Liver (tissue), 9 donors: Measurements from ENCODE around the gene SMARCC1. TPM values are rescaled to one million over a fixed set of nuclear protein-coding genes. Genes with fewer than 3 reads are reported as not detected.

Source experiments
- DNase-seq: peaks from one replicate; pipeline ENCODE4 v3.0.0-alpha.2; 2017; ENCODE audit warnings: low spot score
- H3K27ac ChIP-seq, 2 donors: one replicate each; pipeline ENCODE4 v1.7.0; 2013; ENCODE audit warnings: inconsistent platforms in 2 of 2, low read length in 2 of 2, control low read depth in 1 of 2, low read depth in 1 of 2, mild to moderate bottlenecking in 1 of 2
- H3K27me3 ChIP-seq, 4 donors: one replicate each; pipeline versions ENCODE4 v1.6.1 to v1.7.0; 2013; ENCODE audit warnings: low read length in 3 of 4, inconsistent platforms in 1 of 4, mild to moderate bottlenecking in 1 of 4, moderate library complexity in 1 of 4; ENCODE audit not compliant: control insufficient read depth in 4 of 4, insufficient read depth in 4 of 4
- H3K36me3 ChIP-seq, 4 donors: one replicate each; pipeline versions ENCODE4 v1.6.1 to v1.7.0; 2013; ENCODE audit warnings: low read length in 3 of 4, mild to moderate bottlenecking in 3 of 4, low read depth in 1 of 4, moderate library complexity in 1 of 4; ENCODE audit not compliant: control insufficient read depth in 4 of 4, insufficient read depth in 3 of 4
- H3K4me1 ChIP-seq, 4 donors: one replicate each; pipeline versions ENCODE4 v1.6.1 to v1.7.0; 2013; ENCODE audit warnings: low read length in 3 of 4, mild to moderate bottlenecking in 3 of 4, moderate library complexity in 1 of 4; ENCODE audit not compliant: control insufficient read depth in 4 of 4, insufficient read depth in 4 of 4
- H3K4me3 ChIP-seq, 3 donors: one replicate each; pipeline versions ENCODE4 v1.6.1 to v1.7.0; 2013; ENCODE audit warnings: low read length in 3 of 3, control low read depth in 1 of 3, low read depth in 1 of 3, mild to moderate bottlenecking in 1 of 3
- H3K9ac ChIP-seq, 2 donors: one replicate each; pipeline ENCODE4 v1.7.0; 2013; ENCODE audit warnings: low read length in 2 of 2, mild to moderate bottlenecking in 2 of 2, moderate library complexity in 2 of 2, control low read depth in 1 of 2, low read depth in 1 of 2
- H3K9me3 ChIP-seq, 4 donors: one replicate each; pipeline versions ENCODE4 v1.6.1 to v1.7.0; 2013; ENCODE audit warnings: low read length in 3 of 4; ENCODE audit not compliant: control insufficient read depth in 4 of 4
- EGR1 ChIP-seq, 2 donors: IDR thresholded peaks; 2 replicates each; pipeline ENCODE4 v1.6.1; 2016 to 2018; ENCODE audit warnings: antibody characterized with exemption in 2 of 2, low read depth in 2 of 2
- FOXA1 ChIP-seq: IDR thresholded peaks from 2 replicates; pipeline ENCODE4 v1.6.1; 2016; ENCODE audit warnings: antibody characterized with exemption
- FOXA2 ChIP-seq: IDR thresholded peaks from 2 replicates; pipeline ENCODE4 v1.6.1; 2016; ENCODE audit warnings: antibody characterized with exemption
- GABPA ChIP-seq, 2 donors: IDR thresholded peaks in 1 of 2; conservative IDR thresholded peaks in 1 of 2; 2 replicates each; pipeline ENCODE4 v1.6.1; 2016; ENCODE audit warnings: antibody characterized with exemption in 2 of 2, mild to moderate bottlenecking in 1 of 2, moderate library complexity in 1 of 2
- HNF4A ChIP-seq, 2 donors: conservative IDR thresholded peaks; 2 replicates each; pipeline ENCODE4 v1.6.1; 2016; ENCODE audit warnings: antibody characterized with exemption in 2 of 2, mild to moderate bottlenecking in 2 of 2
- HNF4G ChIP-seq: IDR thresholded peaks from 2 replicates; pipeline ENCODE4 v1.6.1; 2016; ENCODE audit warnings: antibody characterized with exemption
- JUND ChIP-seq, 2 donors: IDR thresholded peaks; 2 replicates each; pipeline ENCODE4 v1.6.1; 2016; ENCODE audit warnings: antibody characterized with exemption in 2 of 2
- MAX ChIP-seq: IDR thresholded peaks from 2 replicates; pipeline ENCODE4 v1.6.1; 2016; ENCODE audit warnings: antibody characterized with exemption
- NR2F2 ChIP-seq: IDR thresholded peaks from 2 replicates; pipeline ENCODE4 v1.6.1; 2016; ENCODE audit warnings: antibody characterized with exemption
- RAD21 ChIP-seq, 2 donors: IDR thresholded peaks; 2 replicates each; pipeline ENCODE4 v1.6.1; 2016; ENCODE audit warnings: antibody characterized with exemption in 2 of 2, mild to moderate bottlenecking in 2 of 2
- REST ChIP-seq: IDR thresholded peaks from 2 replicates; pipeline ENCODE4 v1.6.1; 2016; ENCODE audit warnings: antibody characterized with exemption, mild to moderate bottlenecking
- RXRA ChIP-seq, 2 donors: IDR thresholded peaks; 2 replicates each; pipeline ENCODE4 v1.6.1; 2017 to 2018; ENCODE audit warnings: antibody characterized with exemption in 2 of 2, mild to moderate bottlenecking in 1 of 2
- SP1 ChIP-seq: IDR thresholded peaks from 2 replicates; pipeline ENCODE4 v1.6.1; 2018; ENCODE audit warnings: antibody characterized with exemption, mild to moderate bottlenecking
- TAF1 ChIP-seq: conservative IDR thresholded peaks from 2 replicates; pipeline ENCODE4 v1.6.1; 2016; ENCODE audit warnings: antibody characterized with exemption, mild to moderate bottlenecking
- YY1 ChIP-seq: IDR thresholded peaks from 2 replicates; pipeline ENCODE4 v1.6.1; 2016; ENCODE audit warnings: antibody characterized with exemption, mild to moderate bottlenecking
- WGBS: extraction: QIAGEN DNeasy Blood & Tissue Kit; methylation state at CpG from one replicate; pipeline ENCODE4 v1.1.7; 2013; 5-methylcytosine and 5-hydroxymethylcytosine counted together
- polyA plus RNA-seq, 2 donors: library from polyadenylated mRNA; stranded (reverse) in 1 of 2; unstranded in 1 of 2; fragments of 200-250 nt in 1 of 2; fragments of >200 nt in 1 of 2; fragmentation: Nextera tagmentation in 1 of 2; extraction: Ambion mirVana in 1 of 2; gene quantifications; one replicate each; pipeline versions ENCODE4 v1.2.1 to v1.2.3, GENCODE V29; 2013 to 2015
- total RNA-seq, 2 donors: library from RNA; depleted of rRNA; stranded (reverse); fragments of >200 nt; gene quantifications; one replicate each; pipeline ENCODE4 v1.2.3, GENCODE V29; 2014
- TF ChIP-seq, protein P1 (sequence below): fragments of 150-350 bp; IDR thresholded peaks from 2 replicates; pipeline ENCODE4 v1.5.1; 2017; ENCODE audit warnings: improper control_type of control experiment, low read depth, low read length; ENCODE audit not compliant: missing input control
- TF ChIP-seq, protein P2 (sequence below): IDR thresholded peaks from 2 replicates; pipeline ENCODE4 v1.6.1; 2016; ENCODE audit warnings: antibody characterized with exemption
- donor health status: healthy.
- donor health status: healthy.
- donor health status: healthy.
- donor health status: healthy.
- donor health status: healthy.

SMARCC1 gene
- total and polyA plus RNA-seq, 4 donors, result 6.6 to 19.8 (median 12.6) TPM

GRCh38 chr3:47678446-47679338, 103.0 kb downstream of the SMARCC1 start:
- no peak for DNase-seq
- H3K9ac ChIP-seq, result no peak overlapping the region
- H3K27me3 ChIP-seq, result no peaks in the 10 kb centered on the region
- peaks cover 5 to 54% (median 35%) of the 10 kb centered on the region in 4 donors for H3K36me3 ChIP-seq
- no peak for TF ChIP-seq HNF4G
- TF ChIP-seq REST, result no peak
- TF ChIP-seq RAD21 (IDR thresholded peaks at IDR 0.05), result no peak
- no peak for TF ChIP-seq GABPA (IDR thresholded peaks at IDR 0.05 in 1 of 2, conservative IDR thresholded peaks at IDR 0.05 in 1 of 2)
- no peak for TF ChIP-seq YY1
- no peak for TF ChIP-seq HNF4A (conservative IDR thresholded peaks at IDR 0.05)
- TF ChIP-seq FOXA2, result no peak
- no peak for TF ChIP-seq EGR1 (IDR thresholded peaks at IDR 0.05; ENCODE audit: low read depth in 2 of 2)
- TF ChIP-seq, protein P1, sequence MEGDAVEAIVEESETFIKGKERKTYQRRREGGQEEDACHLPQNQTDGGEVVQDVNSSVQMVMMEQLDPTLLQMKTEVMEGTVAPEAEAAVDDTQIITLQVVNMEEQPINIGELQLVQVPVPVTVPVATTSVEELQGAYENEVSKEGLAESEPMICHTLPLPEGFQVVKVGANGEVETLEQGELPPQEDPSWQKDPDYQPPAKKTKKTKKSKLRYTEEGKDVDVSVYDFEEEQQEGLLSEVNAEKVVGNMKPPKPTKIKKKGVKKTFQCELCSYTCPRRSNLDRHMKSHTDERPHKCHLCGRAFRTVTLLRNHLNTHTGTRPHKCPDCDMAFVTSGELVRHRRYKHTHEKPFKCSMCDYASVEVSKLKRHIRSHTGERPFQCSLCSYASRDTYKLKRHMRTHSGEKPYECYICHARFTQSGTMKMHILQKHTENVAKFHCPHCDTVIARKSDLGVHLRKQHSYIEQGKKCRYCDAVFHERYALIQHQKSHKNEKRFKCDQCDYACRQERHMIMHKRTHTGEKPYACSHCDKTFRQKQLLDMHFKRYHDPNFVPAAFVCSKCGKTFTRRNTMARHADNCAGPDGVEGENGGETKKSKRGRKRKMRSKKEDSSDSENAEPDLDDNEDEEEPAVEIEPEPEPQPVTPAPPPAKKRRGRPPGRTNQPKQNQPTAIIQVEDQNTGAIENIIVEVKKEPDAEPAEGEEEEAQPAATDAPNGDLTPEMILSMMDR, result no peak
- TF ChIP-seq MAX, result no peak
- no peak for TF ChIP-seq FOXA1
- no peak for TF ChIP-seq TAF1
- no peak for TF ChIP-seq RXRA (IDR thresholded peaks at IDR 0.05)
- TF ChIP-seq, protein P2, sequence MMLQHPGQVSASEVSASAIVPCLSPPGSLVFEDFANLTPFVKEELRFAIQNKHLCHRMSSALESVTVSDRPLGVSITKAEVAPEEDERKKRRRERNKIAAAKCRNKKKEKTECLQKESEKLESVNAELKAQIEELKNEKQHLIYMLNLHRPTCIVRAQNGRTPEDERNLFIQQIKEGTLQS, result no peak
- TF ChIP-seq NR2F2, result no peak
- 87% methylated on average over 6 of the region's 6 CpGs for WGBS
- no peaks in the 10 kb centered on the region for H3K9me3 ChIP-seq
- H3K4me3 ChIP-seq, result no peak overlapping the region
- no peaks in the 10 kb centered on the region for H3K4me1 ChIP-seq
- no peak overlapping the region for H3K27ac ChIP-seq

- peaks cover 3 to 27% (median 17%) of the 10 kb centered on the region in 4 donors for H3K36me3 ChIP-seq
- H3K27me3 ChIP-seq, result no peaks in the 10 kb centered on the region
- no peaks in the 10 kb centered on the region for H3K9me3 ChIP-seq
- H3K9ac ChIP-seq, result no peak overlapping the region
- WGBS, result 94% methylated on average over 3 of the region's 3 CpGs
- no peak for DNase-seq
- H3K4me3 ChIP-seq, result no peak overlapping the region
- no peaks in the 10 kb centered on the region for H3K4me1 ChIP-seq
- H3K27ac ChIP-seq, result no peak overlapping the region
- TF ChIP-seq GABPA (IDR thresholded peaks at IDR 0.05 in 1 of 2, conservative IDR thresholded peaks at IDR 0.05 in 1 of 2) (no peak), RAD21 (IDR thresholded peaks at IDR 0.05) (no peak), RXRA (IDR thresholded peaks at IDR 0.05) (no peak), REST (no peak), SP1 (no peak), YY1 (no peak), HNF4G (no peak), TAF1 (no peak), FOXA1 (no peak), NR2F2 (no peak), JUND (IDR thresholded peaks at IDR 0.05) (no peak), HNF4A (conservative IDR thresholded peaks at IDR 0.05) (no peak), EGR1 (IDR thresholded peaks at IDR 0.05; ENCODE audit: low read depth in 2 of 2) (no peak)
- TF ChIP-seq, protein P1, result no peak
Observed at GRCh38 chr3:47669026-47669749, 112.5 kb downstream of the SMARCC1 start.
